DLD1 (cell line): ENCODE data around the gene ARHGEF37.

Source experiments
- in situ Hi-C: cut with HindIII; loops from 2 replicates; pipeline ENCODE4 v1.10.0; 2017; ENCODE audit warnings: low sequenced_read_pairs

ARHGEF37 gene

DNA sequence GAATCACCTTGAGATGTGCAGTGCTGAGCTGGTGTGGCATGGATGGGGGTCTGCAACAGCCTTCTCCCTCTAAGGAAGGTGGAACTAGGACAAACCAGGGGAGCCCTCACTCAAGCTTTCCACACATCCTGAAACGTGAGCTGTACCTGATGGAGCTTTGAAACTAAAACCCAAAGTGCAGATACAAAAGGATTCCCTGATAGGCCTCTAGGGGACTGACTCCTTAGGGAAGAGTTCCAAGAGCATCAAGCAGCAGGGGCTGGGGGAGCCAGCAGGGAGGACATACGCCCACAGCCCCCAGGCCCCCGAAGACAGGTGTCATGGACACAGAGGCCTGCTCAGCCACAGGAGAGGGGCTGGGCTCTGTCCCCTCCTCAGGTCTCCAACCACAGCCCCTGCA is 17.7 kb downstream of the ARHGEF37 start:
- in situ Hi-C loops: no loop called here

DNA sequence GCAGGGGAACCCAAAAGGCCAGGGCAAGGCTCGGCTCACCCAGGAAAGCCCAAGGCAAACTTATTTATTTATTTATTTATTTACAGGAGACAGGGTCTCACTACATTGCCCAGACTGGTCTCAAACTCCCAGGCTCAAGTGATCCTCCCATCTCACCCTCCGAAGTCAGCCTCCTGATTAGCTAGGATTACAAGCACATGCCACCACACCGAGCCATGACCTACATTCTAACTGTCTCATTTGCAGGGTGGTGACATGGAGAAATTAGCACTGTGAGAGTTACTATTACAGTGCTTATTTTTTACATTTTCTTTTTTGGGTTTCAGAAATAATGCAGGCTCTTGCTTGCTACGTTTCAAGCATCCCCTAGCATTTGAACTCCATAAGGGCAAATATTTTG is 18.1 kb downstream of the ARHGEF37 start:
- in situ Hi-C loops: no loop called here

DNA sequence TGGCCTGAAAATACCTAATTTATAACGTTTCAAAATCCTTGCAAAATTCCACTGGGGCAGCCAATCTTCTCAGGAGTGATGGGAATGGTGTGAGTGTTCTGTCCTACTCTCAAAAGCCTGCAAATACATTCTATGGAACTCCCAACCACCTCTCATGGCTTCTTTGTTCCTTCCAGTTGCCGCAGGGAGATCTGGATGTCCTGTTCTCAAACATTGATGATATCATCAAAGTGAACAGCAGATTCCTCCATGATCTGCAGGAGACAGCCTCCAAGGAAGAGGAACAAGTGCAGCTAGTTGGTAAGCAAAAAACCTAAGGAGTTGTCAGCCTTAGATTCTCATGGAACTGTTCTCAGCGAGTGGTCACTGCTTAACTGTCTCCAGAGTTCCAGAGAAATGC is 19.6 kb downstream of the ARHGEF37 start:
- in situ Hi-C loops: no loop called here

DNA sequence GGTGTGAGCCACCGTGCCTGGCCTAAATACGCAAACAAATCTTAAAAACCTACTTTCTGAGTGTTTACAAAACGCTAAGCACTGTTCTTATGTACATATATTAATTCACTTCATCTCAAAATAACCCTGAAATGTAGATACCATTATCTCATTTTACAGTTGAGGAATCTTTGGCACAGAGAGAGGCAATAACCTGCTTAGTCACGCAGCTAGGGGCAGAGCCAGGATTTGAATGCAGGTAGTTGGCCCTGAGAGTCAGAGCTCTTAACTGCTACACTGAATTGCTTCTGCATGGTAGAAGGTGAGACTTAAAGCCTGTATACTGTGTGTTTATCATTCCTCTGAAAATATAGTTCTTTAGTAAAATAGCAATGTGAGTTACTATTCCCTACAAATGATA is 21.9 kb downstream of the ARHGEF37 start:
- in situ Hi-C loops: no loop called here

DNA sequence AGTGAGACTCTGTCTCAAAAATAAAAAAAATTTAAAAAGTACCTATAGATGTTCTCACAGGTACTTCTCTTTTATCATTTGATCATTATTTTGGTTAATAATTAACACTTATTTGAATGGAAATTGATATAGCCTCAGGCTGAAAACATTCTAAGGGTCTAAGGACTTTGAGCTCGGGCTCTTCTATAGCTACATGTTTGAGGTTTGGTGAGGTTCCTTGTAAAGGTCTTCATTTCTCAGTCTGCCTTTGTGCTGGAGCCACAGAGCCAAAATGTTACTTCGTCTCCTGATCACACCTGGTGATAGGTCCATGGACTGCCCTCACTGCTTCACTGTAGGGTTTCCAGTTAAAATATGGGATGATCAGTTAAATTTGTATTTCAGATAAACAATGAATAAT is 22.6 kb downstream of the ARHGEF37 start:
- in situ Hi-C loops: no loop called here

DNA sequence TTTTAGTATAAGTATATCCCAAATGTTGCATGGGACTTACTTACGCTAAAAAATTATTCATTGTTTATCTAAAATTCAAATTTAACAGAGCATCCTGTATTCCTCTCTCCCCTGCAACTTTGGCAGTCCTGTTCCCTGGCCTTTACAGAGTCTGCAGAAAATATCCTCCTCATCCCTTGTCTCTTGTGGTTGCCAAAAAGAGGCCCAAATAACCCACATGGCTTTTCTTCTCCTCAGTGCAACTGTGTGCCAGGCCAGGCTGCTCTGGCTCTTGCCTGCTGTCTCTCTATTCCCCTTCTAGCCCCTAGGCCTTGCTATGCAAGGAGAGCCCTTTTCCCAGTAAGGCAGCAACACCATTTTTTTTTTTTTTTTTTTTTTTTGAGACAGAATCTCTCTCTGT is 23.0 kb downstream of the ARHGEF37 start:
- in situ Hi-C loops: no loop called here

- in situ Hi-C loops: no loop called here
These were observed 24.2 kb downstream of the ARHGEF37 start for GRCh38 chr5:149605354-149605997.

GRCh38 chr5:149605998-149606724 is 24.9 kb downstream of the ARHGEF37 start:
- in situ Hi-C loops: no loop called here

DNA sequence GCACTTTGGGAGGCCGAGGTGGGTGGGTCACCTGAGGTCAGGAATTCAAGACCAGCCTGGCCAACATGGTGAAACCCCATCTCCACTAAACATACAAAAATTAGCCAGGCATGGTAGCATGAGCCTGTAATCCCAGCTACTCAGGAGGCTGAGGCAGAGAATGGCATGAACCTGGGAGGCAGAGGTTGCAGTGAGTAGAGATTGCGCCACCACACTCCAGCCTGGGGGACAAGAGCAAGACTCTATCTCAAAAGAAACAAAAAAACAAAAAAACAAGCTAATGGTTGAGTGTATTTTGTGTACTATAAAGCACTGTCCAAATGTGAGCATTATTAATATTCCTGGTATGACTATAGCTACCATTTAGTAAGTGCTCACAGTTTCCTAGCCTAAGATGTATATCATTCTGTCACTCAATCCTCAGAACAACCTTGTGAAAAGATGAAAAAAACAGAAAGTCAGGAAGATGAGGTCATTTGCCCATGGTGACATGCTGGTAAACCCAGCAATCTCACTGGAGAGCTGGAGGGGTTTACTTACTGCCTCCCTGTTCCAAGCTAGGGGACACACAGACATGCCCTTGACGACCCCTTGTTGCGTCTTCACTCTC is 27.7 kb downstream of the ARHGEF37 start:
- in situ Hi-C loops: no loop called here

GRCh38 chr5:149609640-149610219 is 28.4 kb downstream of the ARHGEF37 start:
- in situ Hi-C loops: no loop called here

- in situ Hi-C loops: no loop called here
These were observed 29.4 kb downstream of the ARHGEF37 start for GRCh38 chr5:149610589-149611255.

DNA sequence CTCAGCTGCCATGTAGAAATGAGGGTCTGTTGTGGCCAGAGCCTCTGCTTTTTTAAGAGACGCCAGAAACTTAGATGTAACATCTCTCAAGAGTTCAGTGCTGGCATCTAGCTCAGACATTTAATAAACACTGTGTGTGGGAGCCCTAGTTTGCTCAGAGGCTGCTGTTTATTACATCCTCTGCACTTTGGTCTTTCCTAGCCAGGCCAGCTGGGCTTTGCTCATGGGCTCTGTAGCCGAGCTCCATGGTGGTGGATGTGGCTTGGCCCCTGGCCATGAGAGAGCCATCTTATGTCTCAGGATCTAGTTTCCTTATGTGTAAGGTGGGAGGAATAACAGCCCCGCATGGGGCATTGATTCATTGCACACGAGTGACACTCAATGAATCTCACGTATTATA is 30.0 kb downstream of the ARHGEF37 start:
- in situ Hi-C loops: no loop called here

GRCh38 chr5:149614034-149614907 is 33.0 kb downstream of the ARHGEF37 start:
- in situ Hi-C loops: no loop called here

DNA sequence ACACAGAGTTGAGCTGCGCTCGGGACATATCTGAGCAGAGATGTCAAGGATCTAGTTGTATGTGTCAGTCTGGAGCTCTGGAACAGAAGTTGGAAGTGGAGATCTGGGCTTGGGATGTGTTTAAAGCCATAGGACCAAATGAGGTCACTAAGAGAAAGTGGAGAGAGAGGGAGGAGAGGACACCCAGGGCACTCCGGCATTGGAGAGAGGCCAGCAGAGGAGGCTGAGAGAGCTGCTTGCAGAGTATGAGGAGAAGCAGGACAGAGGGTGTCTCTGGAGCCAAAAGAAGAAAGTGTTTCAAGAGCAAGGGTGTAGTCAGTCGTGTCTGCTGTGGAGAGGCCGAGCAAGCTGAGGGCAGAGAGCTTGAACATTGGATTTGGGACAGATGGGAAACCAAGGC is 34.7 kb downstream of the ARHGEF37 start:
- in situ Hi-C loops: no loop called here

DNA sequence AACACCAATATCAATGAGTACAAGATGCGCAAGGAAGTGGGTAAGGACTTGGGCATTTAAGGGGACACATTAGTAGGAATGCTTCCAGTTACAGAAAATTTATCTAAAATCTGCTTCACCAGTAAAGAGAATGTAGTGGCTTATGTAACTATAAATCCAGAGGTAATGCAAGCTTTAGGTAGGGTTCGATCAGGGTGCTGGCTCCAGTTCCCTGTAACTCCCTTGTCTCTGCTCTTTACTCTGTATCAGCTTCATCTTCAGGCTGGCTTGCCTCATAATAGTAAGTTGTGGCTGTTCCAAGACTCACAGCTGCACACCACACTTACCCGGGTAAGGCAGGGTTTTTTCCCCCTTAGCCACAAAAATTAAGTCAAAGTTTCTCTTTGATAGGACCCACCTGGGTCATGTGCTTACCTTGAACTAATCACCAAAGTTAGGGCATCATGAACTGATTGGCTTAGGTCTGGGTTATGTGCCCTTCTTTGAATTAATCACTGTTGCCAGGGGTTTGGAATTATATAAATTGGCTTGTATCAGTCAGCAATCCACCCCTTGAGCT is 35.5 kb downstream of the ARHGEF37 start:
- in situ Hi-C loops: no loop called here

GRCh38 chr5:149617760-149618306 is 36.5 kb downstream of the ARHGEF37 start:
- in situ Hi-C loops: no loop called here

- in situ Hi-C loops: no loop called here
These were observed 37.4 kb downstream of the ARHGEF37 start for GRCh38 chr5:149618581-149619248.

DNA sequence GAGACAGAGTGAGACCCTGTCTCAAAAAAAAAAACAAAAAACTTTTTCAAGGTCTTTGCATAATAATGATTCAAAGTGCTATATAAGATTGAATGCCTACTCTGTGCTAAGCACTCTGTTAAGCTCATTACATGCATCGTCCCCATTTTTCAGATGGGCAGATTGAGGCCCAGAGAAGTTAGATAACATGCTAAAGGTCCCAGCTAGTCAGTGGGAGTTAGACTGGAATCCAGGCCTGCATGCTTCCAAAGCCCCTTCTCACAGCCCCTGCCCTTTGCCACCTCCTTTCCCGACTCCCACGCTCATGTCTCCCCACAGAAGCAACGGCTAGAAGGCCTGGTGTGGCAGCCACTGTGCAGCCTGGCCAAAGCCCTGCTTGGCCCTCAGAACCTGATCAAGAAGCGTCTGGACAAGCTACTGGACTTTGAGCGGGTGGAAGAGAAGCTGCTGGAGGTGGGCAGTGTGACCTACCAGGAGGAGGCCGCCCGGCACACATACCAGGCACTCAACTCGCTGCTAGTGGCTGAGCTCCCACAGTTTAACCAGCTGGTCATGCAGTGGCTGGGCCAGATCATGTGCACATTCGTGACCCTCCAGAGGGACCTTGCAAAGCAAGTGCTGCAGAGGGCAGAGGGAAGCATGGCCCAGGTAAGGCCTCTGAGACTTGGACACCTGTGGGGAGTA is 40.3 kb downstream of the ARHGEF37 start:
- in situ Hi-C loops: no loop called here

- in situ Hi-C loops: no loop called here
These were observed 41.2 kb downstream of the ARHGEF37 start for GRCh38 chr5:149622466-149622865.
